Body of pancreas (tissue), 4 donors: ENCODE data around the gene ZRANB1.

ENCODE experiments used
- CTCF ChIP-seq, 7 experiments: fragments of 450-650 bp in 4 of 7; fragments of 200-600 bp in 3 of 7; sonication (generic) in 3 of 7; IDR thresholded peaks; one replicate each; pipeline ENCODE4 v1.5.1; 2016 to 2019; ENCODE audit warnings: antibody characterized with exemption in 7 of 7
- POLR2A ChIP-seq, 3 donors: fragments of 450-650 bp; IDR thresholded peaks; one replicate each; pipeline ENCODE4 v1.6.1; 2016; ENCODE audit warnings: antibody characterized with exemption in 3 of 3, mild to moderate bottlenecking in 2 of 3

- TF ChIP-seq CTCF (IDR thresholded peaks at IDR 0.05) (no peak), POLR2A (IDR thresholded peaks at IDR 0.05) (no peak)
Observed at GRCh38 chr10:124966008-124966407, 24.1 kb downstream of the ZRANB1 start.
